Skin of body (tissue), 2 donors: ENCODE results near the gene SCART1. TPM values are rescaled to one million over a fixed set of nuclear protein-coding genes. Genes with fewer than 3 reads are reported as not detected.
"Not testable (repeated sequence)": the region's sequence is repeated elsewhere in the genome, so short reads cannot be mapped to it uniquely, and the experiment has no call there.

ENCODE experiments used
- DNase-seq: peaks from one replicate; lab custom pipeline; 2025; lab: John Stamatoyannopoulos, UW
- total RNA-seq: library from RNA; depleted of rRNA; stranded (reverse); fragments of >200 nt; gene quantifications from one replicate; pipeline ENCODE4 v1.2.3, GENCODE V29; 2014

Gene SCART1
- 2.5 TPM for total RNA-seq

- no peak for DNase-seq
Observed at GRCh38 chr10:133453516-133454203, at the start of gene SCART1. Gene SCART1 (plus strand): TSS chr10:133453945. CDS start chr10:133453998, 53 bp downstream.

GRCh38 chr10:133405272-133405671, 48.5 kb upstream of the SCART1 start:
- no peak for DNase-seq

- no peak for DNase-seq
Observed at GRCh38 chr10:133405844-133406527, 47.8 kb upstream of the SCART1 start.

GRCh38 chr10:133411523-133412380, 42.0 kb upstream of the SCART1 start:
- DNase-seq = no peak

GRCh38 chr10:133412381-133412711, 41.4 kb upstream of the SCART1 start:
- no peak for DNase-seq

GRCh38 chr10:133414401-133414800, 39.3 kb upstream of the SCART1 start:
- DNase-seq = not testable (repeated sequence)

GRCh38 chr10:133415752-133416151, 38.0 kb upstream of the SCART1 start:
- DNase-seq = no peak

GRCh38 chr10:133418289-133418993, 35.3 kb upstream of the SCART1 start:
- DNase-seq = no peak

GRCh38 chr10:133419211-133419950, 34.4 kb upstream of the SCART1 start:
- DNase-seq = no peak

GRCh38 chr10:133420028-133420427, 33.7 kb upstream of the SCART1 start:
- DNase-seq = no peak

GRCh38 chr10:133420579-133420978, 33.2 kb upstream of the SCART1 start:
- DNase-seq = no peak

GRCh38 chr10:133421336-133422222, 32.2 kb upstream of the SCART1 start:
- DNase-seq = no peak

GRCh38 chr10:133422223-133422806, 31.4 kb upstream of the SCART1 start:
- no peak for DNase-seq

GRCh38 chr10:133422807-133423771, 30.7 kb upstream of the SCART1 start:
- no peak for DNase-seq

GRCh38 chr10:133424102-133424501, 29.6 kb upstream of the SCART1 start:
- DNase-seq = not testable (repeated sequence)

GRCh38 chr10:133424601-133425000, 29.1 kb upstream of the SCART1 start, which contains the start of gene SPRN:
Gene SPRN (minus strand): TSS chr10:133424625. CDS start chr10:133423681, 944 bp downstream.
- not testable (repeated sequence) for DNase-seq

- not testable (repeated sequence) for DNase-seq
Observed at GRCh38 chr10:133429571-133429970, 24.2 kb upstream of the SCART1 start.
